ENCODE data around the gene BAMBI.

DNA sequence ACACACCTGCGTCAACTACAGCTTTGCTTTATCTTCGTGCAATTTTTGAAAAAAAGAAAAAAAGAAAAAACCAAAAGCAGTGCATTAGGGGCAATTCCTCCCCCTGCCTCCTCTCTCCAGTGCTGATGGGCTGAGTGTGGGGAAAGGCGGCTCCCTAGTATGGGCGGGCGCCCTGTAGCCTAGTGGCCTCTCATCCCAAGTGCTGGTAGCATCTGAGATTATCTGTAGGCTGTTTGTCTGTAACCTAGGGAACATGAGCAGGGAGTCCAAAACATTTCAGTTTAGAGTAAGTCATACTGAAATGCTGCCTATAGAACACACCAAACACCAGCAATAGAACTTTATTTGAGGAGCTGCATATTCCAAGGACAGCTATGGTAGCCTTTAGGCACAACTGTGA, 24.6 kb upstream of the BAMBI start:
- no peak for TF ChIP-seq EZH2 (IDR thresholded peaks at IDR 0.05; ENCODE audit: borderline replicate concordance, low read depth, low read length, severe bottlenecking)
- TF ChIP-seq, protein P1, sequence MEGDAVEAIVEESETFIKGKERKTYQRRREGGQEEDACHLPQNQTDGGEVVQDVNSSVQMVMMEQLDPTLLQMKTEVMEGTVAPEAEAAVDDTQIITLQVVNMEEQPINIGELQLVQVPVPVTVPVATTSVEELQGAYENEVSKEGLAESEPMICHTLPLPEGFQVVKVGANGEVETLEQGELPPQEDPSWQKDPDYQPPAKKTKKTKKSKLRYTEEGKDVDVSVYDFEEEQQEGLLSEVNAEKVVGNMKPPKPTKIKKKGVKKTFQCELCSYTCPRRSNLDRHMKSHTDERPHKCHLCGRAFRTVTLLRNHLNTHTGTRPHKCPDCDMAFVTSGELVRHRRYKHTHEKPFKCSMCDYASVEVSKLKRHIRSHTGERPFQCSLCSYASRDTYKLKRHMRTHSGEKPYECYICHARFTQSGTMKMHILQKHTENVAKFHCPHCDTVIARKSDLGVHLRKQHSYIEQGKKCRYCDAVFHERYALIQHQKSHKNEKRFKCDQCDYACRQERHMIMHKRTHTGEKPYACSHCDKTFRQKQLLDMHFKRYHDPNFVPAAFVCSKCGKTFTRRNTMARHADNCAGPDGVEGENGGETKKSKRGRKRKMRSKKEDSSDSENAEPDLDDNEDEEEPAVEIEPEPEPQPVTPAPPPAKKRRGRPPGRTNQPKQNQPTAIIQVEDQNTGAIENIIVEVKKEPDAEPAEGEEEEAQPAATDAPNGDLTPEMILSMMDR (IDR thresholded peaks at IDR 0.05; ENCODE audit: borderline replicate concordance, extremely low read depth, low read length, poor library complexity, severe bottlenecking): no peak

All from DND-41 (cell line).